Trophoblast cell (in vitro differentiated cells and primary cell): ENCODE results near the gene PDCD7.

Experiments
- DNase-seq, 2 donors: peaks; one replicate each; pipeline ENCODE4 v3.0.0-alpha.2; 2016
- H2AFZ ChIP-seq: 2 replicates; pipeline ENCODE4 v1.6.1; 2013; ENCODE audit warnings: low read length, moderate library complexity, mild to moderate bottlenecking; ENCODE audit not compliant: insufficient read depth, poor library complexity
- H2AK5ac ChIP-seq: 2 replicates; pipeline ENCODE4 v1.6.1; 2013; ENCODE audit warnings: mild to moderate bottlenecking, low read length
- H2BK120ac ChIP-seq: 2 replicates; pipeline ENCODE4 v1.6.1; 2013; ENCODE audit warnings: low read length, mild to moderate bottlenecking, moderate library complexity; ENCODE audit not compliant: insufficient read depth, poor library complexity
- H2BK12ac ChIP-seq: 2 replicates; pipeline ENCODE4 v1.6.1; 2013; ENCODE audit warnings: mild to moderate bottlenecking, low read length, moderate library complexity
- H2BK5ac ChIP-seq: 2 replicates; pipeline ENCODE4 v1.6.1; 2013; ENCODE audit warnings: low read length, low read depth, moderate library complexity, mild to moderate bottlenecking; ENCODE audit not compliant: poor library complexity
- H3K14ac ChIP-seq: 2 replicates; pipeline ENCODE4 v1.6.1; 2013; ENCODE audit warnings: mild to moderate bottlenecking, low read length
- H3K18ac ChIP-seq: 2 replicates; pipeline ENCODE4 v1.6.1; 2013; ENCODE audit warnings: mild to moderate bottlenecking, low read length
- H3K23ac ChIP-seq: 2 replicates; pipeline ENCODE4 v1.6.1; 2013; ENCODE audit warnings: low read length
- H3K27ac ChIP-seq: 2 replicates; pipeline ENCODE4 v1.5.1; 2013; ENCODE audit warnings: low read depth, mild to moderate bottlenecking, inconsistent platforms, low read length, moderate library complexity
- H3K27me3 ChIP-seq: 2 replicates; pipeline ENCODE4 v1.6.1; 2013; ENCODE audit warnings: inconsistent platforms, mild to moderate bottlenecking, low read length, moderate library complexity; ENCODE audit not compliant: insufficient read depth
- H3K36me3 ChIP-seq, 2 experiments: 1 replicate in 1 of 2; 2 replicates in 1 of 2; pipeline ENCODE4 v1.6.1; 2013; ENCODE audit warnings: low read length in 2 of 2, mild to moderate bottlenecking in 2 of 2, moderate library complexity in 1 of 2; ENCODE audit not compliant: insufficient read depth in 2 of 2, control insufficient read depth in 1 of 2
- H3K4ac ChIP-seq: 2 replicates; pipeline ENCODE4 v1.6.1; 2013; ENCODE audit warnings: low read depth, mild to moderate bottlenecking, low read length, moderate library complexity
- H3K4me1 ChIP-seq, 2 experiments: 1 replicate in 1 of 2; 2 replicates in 1 of 2; pipeline ENCODE4 v1.6.1; 2013; ENCODE audit warnings: low read length in 2 of 2, mild to moderate bottlenecking in 2 of 2, moderate library complexity in 1 of 2; ENCODE audit not compliant: insufficient read depth in 2 of 2, control insufficient read depth in 1 of 2
- H3K4me2 ChIP-seq: 2 replicates; pipeline ENCODE4 v1.6.1; 2013; ENCODE audit warnings: inconsistent platforms, mild to moderate bottlenecking, low read length, moderate library complexity
- H3K4me3 ChIP-seq: 2 replicates; pipeline ENCODE4 v1.5.1; 2013; ENCODE audit warnings: mild to moderate bottlenecking, low read depth, low read length, inconsistent platforms
- H3K79me1 ChIP-seq: one replicate; pipeline ENCODE4 v1.6.1; 2013; ENCODE audit warnings: low read length
- H3K79me2 ChIP-seq: 2 replicates; pipeline ENCODE4 v1.6.1; 2013; ENCODE audit warnings: low read length, mild to moderate bottlenecking; ENCODE audit not compliant: control insufficient read depth, insufficient read depth, poor library complexity
- H3K9ac ChIP-seq: 2 replicates; pipeline ENCODE4 v1.6.1; 2013; ENCODE audit warnings: mild to moderate bottlenecking, low read length
- H3K9me3 ChIP-seq: 2 replicates; pipeline ENCODE4 v1.6.1; 2013; ENCODE audit warnings: low read depth, mild to moderate bottlenecking, control low read depth, inconsistent platforms, low read length; ENCODE audit not compliant: insufficient read depth
- H4K12ac ChIP-seq: 2 replicates; pipeline ENCODE4 v1.6.1; 2013; ENCODE audit warnings: low read depth, mild to moderate bottlenecking, low read length, moderate library complexity
- H4K8ac ChIP-seq: 2 replicates; pipeline ENCODE4 v1.6.1; 2013; ENCODE audit warnings: low read depth, mild to moderate bottlenecking, low read length, moderate library complexity
- H4K91ac ChIP-seq: one replicate; pipeline ENCODE4 v1.6.1; 2013; ENCODE audit warnings: low read depth, mild to moderate bottlenecking, low read length, moderate library complexity
- WGBS: extraction: QIAGEN DNeasy Blood & Tissue Kit; methylation state at CpG from one replicate; pipeline ENCODE4 v1.1.7; 2013; ENCODE audit warnings: missing lambda C conversion rate; ENCODE audit not compliant: insufficient read length, insufficient coverage; ENCODE audit errors: extremely low coverage; 5-methylcytosine and 5-hydroxymethylcytosine counted together

PDCD7 gene

GRCh38 chr15:65072617-65073016, 61.0 kb downstream of the PDCD7 start:
- no peak overlapping the region for H2BK120ac ChIP-seq
- H2BK5ac ChIP-seq: no peak overlapping the region
- H3K14ac ChIP-seq: no peak overlapping the region
- no peak overlapping the region for H2BK12ac ChIP-seq
- H3K18ac ChIP-seq: no peak overlapping the region
- H3K79me2 ChIP-seq: no peaks in the 10 kb centered on the region
- H3K27me3 ChIP-seq: peaks cover 8% of the 10 kb centered on the region
- no peak overlapping the region for H4K12ac ChIP-seq
- no peak overlapping the region for H3K23ac ChIP-seq
- no peak overlapping the region for H3K4me2 ChIP-seq
- no peak for DNase-seq
- H3K4me3 ChIP-seq: no peak overlapping the region
- H3K4ac ChIP-seq: no peak overlapping the region
- H4K8ac ChIP-seq: no peak overlapping the region
- peaks cover 6 to 12% of the 10 kb centered on the region in 2 experiments for H3K4me1 ChIP-seq
- H3K79me1 ChIP-seq: peaks cover 1% of the 10 kb centered on the region
- no CpG with 5 or more reads among the region's 3 CpGs for WGBS
- no peak overlapping the region for H3K27ac ChIP-seq
- no peak overlapping the region for H3K9ac ChIP-seq
- H2AFZ ChIP-seq: no peak overlapping the region
- H3K36me3 ChIP-seq: no peaks in the 10 kb centered on the region
- H4K91ac ChIP-seq: no peak overlapping the region
- H2AK5ac ChIP-seq: no peak overlapping the region
- peaks cover 5% of the 10 kb centered on the region for H3K9me3 ChIP-seq

DNA sequence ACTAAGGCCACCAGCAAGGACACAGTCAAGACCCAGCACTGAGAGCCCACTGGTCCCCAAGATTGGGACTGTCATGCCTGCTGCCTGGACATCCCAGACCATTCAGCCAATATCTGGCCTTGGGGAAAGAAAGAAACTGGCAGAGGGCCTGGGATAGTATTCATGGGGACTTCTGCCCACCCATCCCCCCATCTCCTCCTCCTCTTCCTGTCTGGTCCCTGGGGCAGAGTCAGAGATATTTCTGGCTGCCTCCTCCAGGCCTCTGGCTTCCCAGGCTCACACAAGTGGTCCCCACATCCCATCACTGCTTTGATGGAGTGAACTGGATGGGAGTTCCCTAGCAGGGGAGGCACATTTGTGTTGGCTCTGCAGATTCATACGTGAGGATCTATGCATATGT, 61.6 kb downstream of the PDCD7 start:
- no peak overlapping the region for H2BK5ac ChIP-seq
- no peak for DNase-seq
- no peak overlapping the region for H2BK120ac ChIP-seq
- no peak overlapping the region for H3K18ac ChIP-seq
- no peak overlapping the region for H3K4me3 ChIP-seq
- H3K9me3 ChIP-seq: peaks cover 3% of the 10 kb centered on the region
- no peaks in the 10 kb centered on the region for H3K36me3 ChIP-seq
- no peak overlapping the region for H3K4ac ChIP-seq
- no peaks in the 10 kb centered on the region for H3K79me2 ChIP-seq
- H3K27me3 ChIP-seq: peaks cover 9% of the 10 kb centered on the region
- no peak overlapping the region for H2AK5ac ChIP-seq
- H4K8ac ChIP-seq: no peak overlapping the region
- no peak overlapping the region for H3K23ac ChIP-seq
- WGBS: no CpG with 5 or more reads among the region's 1 CpG
- no peak overlapping the region for H2AFZ ChIP-seq
- no peak overlapping the region for H4K91ac ChIP-seq
- H3K9ac ChIP-seq: no peak overlapping the region
- H2BK12ac ChIP-seq: no peak overlapping the region
- peaks cover 12 to 16% of the 10 kb centered on the region in 2 experiments for H3K4me1 ChIP-seq
- H4K12ac ChIP-seq: no peak overlapping the region
- no peak overlapping the region for H3K4me2 ChIP-seq
- H3K79me1 ChIP-seq: peaks cover 3% of the 10 kb centered on the region
- no peak overlapping the region for H3K14ac ChIP-seq
- no peak overlapping the region for H3K27ac ChIP-seq

DNA sequence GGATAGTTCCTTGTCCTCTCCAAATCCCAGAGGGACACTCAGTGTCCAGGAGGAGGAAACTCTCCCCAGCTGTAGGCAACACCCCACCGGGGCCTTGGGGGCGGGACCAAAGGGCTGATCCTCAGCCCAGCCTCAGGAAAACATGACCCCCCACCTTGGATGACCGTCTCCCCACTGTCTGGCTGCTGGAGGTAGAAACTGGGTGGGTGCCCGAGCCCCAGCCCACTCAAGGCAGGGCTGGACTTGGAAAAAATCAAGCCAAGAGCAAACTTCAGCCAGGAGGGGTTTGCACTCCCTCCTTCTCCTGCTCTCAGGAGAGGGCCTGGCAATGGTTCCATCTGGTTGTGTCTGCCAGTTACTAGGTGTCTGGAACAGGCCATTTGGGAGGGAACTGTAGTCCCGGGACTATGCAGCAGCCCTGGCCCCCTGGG, 62.2 kb downstream of the PDCD7 start:
- Histone ChIP-seq H3K23ac (no peak overlapping the region), H3K14ac (no peak overlapping the region), H3K27ac (no peak overlapping the region), H3K79me2 (no peaks in the 10 kb centered on the region), H2AK5ac (no peak overlapping the region), H3K9ac (no peak overlapping the region), H3K79me1 (peaks cover 3% of the 10 kb centered on the region), H3K9me3 (no peaks in the 10 kb centered on the region), H2AFZ (no peak overlapping the region), H3K4me3 (peak overlapping the region; percentile 6), H3K4ac (no peak overlapping the region), H2BK120ac (no peak overlapping the region), H3K4me1 (peaks cover 15 to 22% of the 10 kb centered on the region in 2 experiments), H3K36me3 (no peaks in the 10 kb centered on the region), H4K91ac (no peak overlapping the region), H4K8ac (no peak overlapping the region), H4K12ac (no peak overlapping the region), H3K27me3 (peaks cover 9% of the 10 kb centered on the region), H2BK12ac (no peak overlapping the region), H3K18ac (no peak overlapping the region), H3K4me2 (no peak overlapping the region), H2BK5ac (no peak overlapping the region)
- WGBS: no CpG with 5 or more reads among the region's 5 CpGs
- DNase-seq: no peak

DNA sequence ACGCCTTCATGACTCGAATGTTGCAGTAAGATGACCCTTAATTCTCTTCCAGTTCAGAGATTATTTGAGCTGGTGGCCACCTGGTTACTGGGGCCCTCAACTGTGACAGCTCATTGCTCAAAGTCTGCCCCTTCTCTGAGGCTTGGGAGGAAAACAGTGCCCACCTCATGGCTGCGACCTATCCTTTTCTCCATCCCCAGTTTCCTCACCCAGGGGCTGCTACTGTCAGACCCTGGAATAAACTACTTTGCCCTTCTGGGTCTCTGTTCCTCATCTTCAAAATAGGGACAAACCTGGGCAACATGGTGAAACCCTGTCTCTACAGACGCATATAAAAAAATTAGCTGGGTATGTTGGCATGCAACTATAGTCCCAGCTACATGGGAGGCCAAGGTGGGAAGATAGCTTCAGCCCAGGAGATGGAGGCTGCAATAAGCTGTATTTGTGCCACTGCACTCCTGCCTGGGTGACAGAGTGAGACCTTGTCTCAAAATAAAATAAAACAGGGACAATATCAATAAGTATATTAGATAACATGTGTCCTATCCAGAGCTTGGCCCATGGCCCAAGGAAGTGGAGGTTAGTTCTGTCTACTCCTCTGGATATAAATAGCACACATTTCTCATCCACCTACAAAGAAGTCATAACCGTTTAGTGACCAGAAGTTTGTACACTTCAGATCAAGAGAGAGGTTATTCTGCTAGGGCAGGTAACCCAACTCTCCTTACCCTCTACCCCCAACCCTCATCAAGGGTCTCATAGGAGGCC, 63.6 kb downstream of the PDCD7 start:
- no CpG with 5 or more reads among the region's 5 CpGs for WGBS
- no peak overlapping the region for H3K4me2 ChIP-seq
- H3K14ac ChIP-seq: no peak overlapping the region
- peaks cover 18 to 26% of the 10 kb centered on the region in 2 experiments for H3K4me1 ChIP-seq
- no peak overlapping the region for H3K9ac ChIP-seq
- no peaks in the 10 kb centered on the region for H3K36me3 ChIP-seq
- H3K27ac ChIP-seq: no peak overlapping the region
- H4K8ac ChIP-seq: no peak overlapping the region
- no peak overlapping the region for H4K91ac ChIP-seq
- H3K18ac ChIP-seq: no peak overlapping the region
- H2BK12ac ChIP-seq: no peak overlapping the region
- H3K9me3 ChIP-seq: no peaks in the 10 kb centered on the region
- no peak overlapping the region for H4K12ac ChIP-seq
- H3K27me3 ChIP-seq: peaks cover 9% of the 10 kb centered on the region
- H3K79me1 ChIP-seq: peaks cover 3% of the 10 kb centered on the region
- H2AK5ac ChIP-seq: no peak overlapping the region
- no peak overlapping the region for H2AFZ ChIP-seq
- H3K4ac ChIP-seq: no peak overlapping the region
- no peak overlapping the region for H3K4me3 ChIP-seq
- H3K79me2 ChIP-seq: no peaks in the 10 kb centered on the region
- H2BK5ac ChIP-seq: no peak overlapping the region
- H2BK120ac ChIP-seq: no peak overlapping the region
- no peak for DNase-seq
- no peak overlapping the region for H3K23ac ChIP-seq
